ENCODE data around the gene DNM3.

Gene DNM3

DNA sequence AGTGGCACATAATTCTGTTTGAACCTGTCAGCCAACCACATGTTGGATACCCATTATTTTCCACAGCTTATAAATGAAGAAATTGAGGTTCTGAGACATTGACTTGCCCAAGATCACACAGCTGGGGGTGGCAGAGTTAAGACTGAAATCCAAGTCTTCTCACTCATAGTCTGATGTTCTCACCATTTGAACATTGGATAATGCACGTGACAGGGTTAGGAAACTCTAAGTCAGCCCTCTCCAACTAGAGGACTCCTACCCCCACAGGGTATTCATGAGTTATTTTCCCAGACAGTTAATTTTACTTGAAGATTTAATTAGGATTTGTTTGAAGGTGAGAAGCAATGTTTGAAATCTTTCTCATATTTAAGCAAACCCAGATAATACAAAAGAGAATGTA is 541.1 kb downstream of the DNM3 start:
- TF ChIP-seq, protein P1, sequence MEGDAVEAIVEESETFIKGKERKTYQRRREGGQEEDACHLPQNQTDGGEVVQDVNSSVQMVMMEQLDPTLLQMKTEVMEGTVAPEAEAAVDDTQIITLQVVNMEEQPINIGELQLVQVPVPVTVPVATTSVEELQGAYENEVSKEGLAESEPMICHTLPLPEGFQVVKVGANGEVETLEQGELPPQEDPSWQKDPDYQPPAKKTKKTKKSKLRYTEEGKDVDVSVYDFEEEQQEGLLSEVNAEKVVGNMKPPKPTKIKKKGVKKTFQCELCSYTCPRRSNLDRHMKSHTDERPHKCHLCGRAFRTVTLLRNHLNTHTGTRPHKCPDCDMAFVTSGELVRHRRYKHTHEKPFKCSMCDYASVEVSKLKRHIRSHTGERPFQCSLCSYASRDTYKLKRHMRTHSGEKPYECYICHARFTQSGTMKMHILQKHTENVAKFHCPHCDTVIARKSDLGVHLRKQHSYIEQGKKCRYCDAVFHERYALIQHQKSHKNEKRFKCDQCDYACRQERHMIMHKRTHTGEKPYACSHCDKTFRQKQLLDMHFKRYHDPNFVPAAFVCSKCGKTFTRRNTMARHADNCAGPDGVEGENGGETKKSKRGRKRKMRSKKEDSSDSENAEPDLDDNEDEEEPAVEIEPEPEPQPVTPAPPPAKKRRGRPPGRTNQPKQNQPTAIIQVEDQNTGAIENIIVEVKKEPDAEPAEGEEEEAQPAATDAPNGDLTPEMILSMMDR (IDR thresholded peaks at IDR 0.05; ENCODE audit: low read depth, low read length, missing control alignments), result no peak
- no peak overlapping the region for H3K4me3 ChIP-seq (ENCODE audit: low read depth, low read length)
- DNase-seq (ENCODE audit: low read depth), result no peak

DNA sequence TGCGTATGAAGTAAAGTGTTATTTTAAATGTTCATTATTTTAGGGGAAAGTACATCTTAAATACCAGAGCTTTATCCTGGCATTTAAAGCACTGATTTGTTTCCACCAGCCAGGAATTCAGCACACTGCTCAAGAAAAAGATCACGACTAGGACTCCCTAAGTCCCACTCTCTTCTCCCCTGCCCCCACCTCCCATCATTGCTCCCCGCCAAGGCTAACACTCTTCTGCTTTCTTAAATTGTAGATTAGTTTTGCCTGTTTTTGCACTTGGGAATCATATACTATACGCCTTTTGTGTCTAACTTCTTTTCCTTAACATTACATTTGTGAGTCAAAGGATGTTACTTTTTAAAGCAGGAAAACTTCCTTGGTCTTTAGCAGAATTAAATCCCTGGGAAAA is 541.7 kb downstream of the DNM3 start:
- H3K4me3 ChIP-seq (ENCODE audit: low read depth, low read length), result no peak overlapping the region
- TF ChIP-seq, protein P1 (IDR thresholded peaks at IDR 0.05; ENCODE audit: low read depth, low read length, missing control alignments), result no peak
- DNase-seq (ENCODE audit: low read depth), result no peak

DNA sequence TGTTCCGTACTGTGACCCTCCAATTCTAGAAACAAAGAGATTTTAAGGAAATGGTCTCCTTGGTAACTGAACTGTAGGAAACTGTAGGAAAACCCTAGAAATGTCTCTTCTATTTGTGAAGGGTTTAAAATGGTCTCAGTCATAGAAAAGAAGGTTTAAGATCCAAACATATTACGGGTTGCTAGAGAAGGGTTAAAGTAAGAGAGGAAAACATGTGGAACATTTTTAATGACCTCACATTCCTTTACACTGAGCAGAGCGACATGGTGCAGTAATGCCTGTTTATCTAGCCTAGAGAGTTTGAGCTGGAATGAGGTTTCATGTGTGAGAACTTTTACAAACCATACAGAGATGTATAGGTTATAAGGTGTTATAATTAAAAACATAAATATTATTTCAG is 542.2 kb downstream of the DNM3 start:
- DNase-seq (ENCODE audit: low read depth), result no peak

DNA sequence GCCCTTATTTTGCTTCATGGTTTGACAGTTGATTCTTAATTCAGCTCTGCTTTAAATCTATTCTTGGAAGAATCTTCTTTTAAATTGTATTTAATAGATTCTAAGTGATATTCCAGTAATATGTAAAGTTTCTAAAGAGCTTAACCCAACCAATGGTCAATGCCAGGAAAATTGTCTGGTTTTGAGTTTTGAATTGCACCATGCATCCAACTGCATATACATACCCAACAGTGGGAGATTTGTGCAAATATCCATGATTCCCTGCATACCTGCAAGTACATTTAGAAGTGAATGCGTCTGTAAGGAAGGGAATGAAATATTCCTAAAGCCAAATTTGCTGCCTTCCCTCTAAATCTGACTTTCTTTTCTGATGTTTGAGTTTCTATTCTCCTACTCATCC is 543.4 kb downstream of the DNM3 start:
- no peak for DNase-seq (ENCODE audit: low read depth)
- no peak overlapping the region for H3K4me3 ChIP-seq (ENCODE audit: low read depth, low read length)
- TF ChIP-seq, protein P1 (IDR thresholded peaks at IDR 0.05; ENCODE audit: low read depth, low read length, missing control alignments), result no peak

More for the DNA sequence above, 542.2 kb downstream of the DNM3 start:
- TF ChIP-seq, protein P1 (IDR thresholded peaks at IDR 0.05; ENCODE audit: low read depth, low read length, missing control alignments), result no peak
- H3K4me3 ChIP-seq (ENCODE audit: low read depth, low read length), result no peak overlapping the region

DNA sequence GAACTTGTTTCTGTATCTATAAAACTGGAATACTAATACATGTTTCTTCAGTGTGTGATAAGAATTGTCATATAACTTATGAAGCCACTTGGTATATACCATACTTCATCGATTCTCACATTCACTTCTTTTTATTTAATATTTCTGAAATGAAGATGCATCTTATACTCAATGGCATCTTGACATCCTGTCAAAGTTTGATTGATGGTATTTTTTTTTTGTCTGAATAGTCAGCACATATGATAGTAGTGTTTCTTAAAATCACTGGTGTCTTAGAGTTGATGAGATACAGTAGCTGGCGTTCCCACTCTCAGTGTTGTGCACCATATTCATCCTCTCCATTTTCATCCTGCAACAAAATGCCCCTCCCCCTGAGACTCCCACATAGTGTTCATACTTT is 544.7 kb downstream of the DNM3 start:
- TF ChIP-seq, protein P1 (IDR thresholded peaks at IDR 0.05; ENCODE audit: low read depth, low read length, missing control alignments), result no peak
- no peak overlapping the region for H3K4me3 ChIP-seq (ENCODE audit: low read depth, low read length)
- no peak for DNase-seq (ENCODE audit: low read depth)

DNA sequence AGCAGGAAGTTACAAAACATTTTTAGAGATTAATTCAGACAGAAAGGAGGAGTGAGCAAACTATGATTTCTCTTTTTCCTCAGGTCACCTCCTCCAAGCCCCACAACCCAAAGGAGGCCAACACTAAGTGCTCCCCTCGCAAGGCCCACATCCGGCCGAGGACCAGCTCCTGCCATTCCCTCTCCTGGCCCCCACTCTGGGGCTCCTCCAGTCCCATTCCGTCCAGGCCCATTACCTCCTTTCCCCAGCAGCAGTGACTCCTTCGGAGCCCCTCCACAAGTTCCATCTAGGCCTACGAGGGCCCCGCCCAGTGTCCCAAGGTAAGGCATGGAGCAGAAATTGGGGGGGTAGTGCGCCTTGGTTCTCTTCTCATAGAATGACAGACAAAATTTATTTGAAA is 547.2 kb downstream of the DNM3 start:
- no peak for DNase-seq (ENCODE audit: low read depth)
- TF ChIP-seq, protein P1 (IDR thresholded peaks at IDR 0.05; ENCODE audit: low read depth, low read length, missing control alignments), result no peak
- H3K4me3 ChIP-seq (ENCODE audit: low read depth, low read length), result no peak overlapping the region

DNA sequence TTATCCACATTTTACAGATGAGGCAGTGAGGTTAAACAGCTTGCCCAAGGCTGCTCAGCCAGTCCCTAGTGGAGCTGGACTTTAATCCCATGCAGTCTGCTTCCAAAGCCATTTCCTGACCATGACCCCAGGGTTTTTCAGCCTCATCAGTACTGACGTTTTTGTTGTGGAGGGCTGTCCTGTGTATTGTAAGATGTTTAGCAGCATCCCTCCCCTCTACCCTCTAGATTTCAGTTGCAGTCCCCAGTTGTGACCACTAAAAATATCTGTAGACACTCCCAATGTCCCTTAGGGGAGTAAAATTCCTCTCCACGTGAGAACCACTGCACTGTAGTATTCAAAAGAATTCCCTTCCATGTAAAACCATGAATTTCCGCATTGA is 549.0 kb downstream of the DNM3 start:
- H3K4me3 ChIP-seq (ENCODE audit: low read depth, low read length), result no peak overlapping the region
- TF ChIP-seq, protein P1 (IDR thresholded peaks at IDR 0.05; ENCODE audit: low read depth, low read length, missing control alignments), result no peak
- DNase-seq (ENCODE audit: low read depth), result no peak
